ENCODE measurements around the gene GSTM1.

GRCh38 chr1:109722908-109723691 lies 35.5 kb downstream of the GSTM1 start:
- TF ChIP-seq TAF1 (IDR thresholded peaks at IDR 0.05; ENCODE audit: borderline replicate concordance, insufficient read depth, low read length) (no peak), POLR2AphosphoS5 (IDR thresholded peaks at IDR 0.05; ENCODE audit: low read depth, low read length) (no peak), SIN3A (IDR thresholded peaks at IDR 0.05; ENCODE audit: borderline replicate concordance, insufficient read depth, low read length) (no peak), FOXP2 (optimal IDR thresholded peaks at IDR 0.05; ENCODE audit: borderline replicate concordance, extremely low read depth, extremely low read length, insufficient read depth) (no peak)

All from PFSK-1 (cell line).